GM18861 (cell line): ENCODE data around the gene SURF1.
"Not testable (repeated sequence)": the region's sequence is repeated elsewhere in the genome, so short reads cannot be mapped to it uniquely, and the experiment has no call there.

Experiments used
- ATAC-seq: cut with Tn5 transposase; IDR thresholded peaks from one replicate; pipeline ENCODE4 v1.9.1; 2021; ENCODE audit not compliant: unreplicated experiment

Gene SURF1

GRCh38 chr9:133327834-133328484 lies 28.3 kb downstream of the SURF1 start:
- no peak for ATAC-seq

- ATAC-seq: not testable (repeated sequence)
Observed at GRCh38 chr9:133327021-133327420, 29.3 kb downstream of the SURF1 start.

GRCh38 chr9:133323991-133324703 lies 32.1 kb downstream of the SURF1 start:
- no peak for ATAC-seq

GRCh38 chr9:133323211-133323610 lies 33.1 kb downstream of the SURF1 start:
- ATAC-seq: no peak

- no peak for ATAC-seq
Observed at GRCh38 chr9:133322701-133323100, 33.6 kb downstream of the SURF1 start.

- ATAC-seq: no peak
Observed at GRCh38 chr9:133321411-133321935, 34.8 kb downstream of the SURF1 start.

- no peak for ATAC-seq
Observed at GRCh38 chr9:133320421-133320881, 35.8 kb downstream of the SURF1 start.

- not testable (repeated sequence) for ATAC-seq
Observed at GRCh38 chr9:133317551-133317950, 38.7 kb downstream of the SURF1 start.

- no peak for ATAC-seq
Observed at GRCh38 chr9:133315997-133316396, 40.3 kb downstream of the SURF1 start.

- no peak for ATAC-seq
Observed at GRCh38 chr9:133309608-133310007, 46.7 kb downstream of the SURF1 start.

- ATAC-seq: no peak
Observed at GRCh38 chr9:133307301-133307700, 49.0 kb downstream of the SURF1 start.

- no peak for ATAC-seq
Observed at GRCh38 chr9:133306242-133307204, 49.8 kb downstream of the SURF1 start.

- no peak for ATAC-seq
Observed at GRCh38 chr9:133305731-133306130, 50.6 kb downstream of the SURF1 start.

GRCh38 chr9:133304477-133305377 lies 51.6 kb downstream of the SURF1 start:
- ATAC-seq: no peak

- ATAC-seq: no peak
Observed at GRCh38 chr9:133304158-133304470, 52.2 kb downstream of the SURF1 start.

GRCh38 chr9:133303266-133304157 lies 52.8 kb downstream of the SURF1 start:
- no peak for ATAC-seq
